GM23338 (cell line): ENCODE results near the gene MINK1.
"Not testable (repeated sequence)": the region's sequence is repeated elsewhere in the genome, so short reads cannot be mapped to it uniquely, and the experiment has no call there.

Experiments used
- CREB1 ChIP-seq: fragments of 250-450 bp; sonication (Bioruptor Pico); IDR thresholded peaks from 2 replicates; pipeline ENCODE4 v1.5.0; 2020; ENCODE audit warnings: low read depth, mild to moderate bottlenecking, moderate library complexity
- CTCF ChIP-seq, 2 experiments: fragments of 200-600 bp in 1 of 2; sonication (generic) in 1 of 2; conservative IDR thresholded peaks; 2 replicates each; pipeline versions ENCODE4 v1.5.1 to v1.6.1; 2016 to 2017; ENCODE audit warnings: antibody characterized with exemption in 2 of 2, low read depth in 2 of 2, mild to moderate bottlenecking in 2 of 2, moderate library complexity in 1 of 2
- EZH2 ChIP-seq: fragments of 200-600 bp; sonication (generic); IDR thresholded peaks from one replicate; pipeline ENCODE4 v1.8.0; 2017; ENCODE audit warnings: antibody characterized with exemption, mild to moderate bottlenecking, low read depth; ENCODE audit not compliant: unreplicated experiment
- EZH2phosphoT487 ChIP-seq: fragments of 200-600 bp; sonication (generic); IDR thresholded peaks from one replicate; pipeline ENCODE4 v1.8.1; 2018; ENCODE audit warnings: antibody characterized with exemption; ENCODE audit not compliant: unreplicated experiment
- JUNB ChIP-seq: IDR thresholded peaks from one replicate; pipeline ENCODE4 v1.6.1; 2016; ENCODE audit warnings: antibody characterized with exemption; ENCODE audit not compliant: unreplicated experiment
- NANOG ChIP-seq: IDR thresholded peaks from 2 replicates; pipeline ENCODE4 v1.6.1; 2016; ENCODE audit warnings: antibody characterized with exemption, borderline replicate concordance
- POLR2AphosphoS5 ChIP-seq: IDR thresholded peaks from 2 replicates; pipeline ENCODE4 v1.6.1; 2016; ENCODE audit warnings: antibody characterized with exemption, low read depth
- REST ChIP-seq: IDR thresholded peaks from one replicate; pipeline ENCODE4 v1.6.1; 2018; ENCODE audit warnings: antibody characterized with exemption; ENCODE audit not compliant: unreplicated experiment
- ZNF114 ChIP-seq: fragments of 250-450 bp; sonication (Bioruptor Pico); IDR thresholded peaks from 2 replicates; pipeline ENCODE4 v1.5.0; 2020; ENCODE audit warnings: mild to moderate bottlenecking, moderate library complexity
- ZNF331 ChIP-seq: fragments of 250-450 bp; sonication (Bioruptor Pico); IDR thresholded peaks from 2 replicates; pipeline ENCODE4 v1.5.0; 2020; ENCODE audit warnings: low read depth, mild to moderate bottlenecking, moderate library complexity

- not testable (repeated sequence) for TF ChIP-seq CTCF (conservative IDR thresholded peaks at IDR 0.05; ENCODE audit: low read depth in 2 of 2); POLR2AphosphoS5; EZH2; JUNB; REST; EZH2phosphoT487; ZNF331 (CRISPR knock-in tag); CREB1 (CRISPR knock-in tag); NANOG; ZNF114
Observed at GRCh38 chr17:4832829-4833177, 337 bp upstream of the MINK1 start.
